Heart right ventricle (tissue), 16 donors: ENCODE data around the gene GBP5. TPM values are rescaled to one million over a fixed set of nuclear protein-coding genes. Genes with fewer than 3 reads are reported as not detected.

ENCODE experiments used
- ATAC-seq, 8 donors: fragments of 200-7000 bp; cut with Tn5 transposase; one replicate each; pipeline ENCODE4 v1.9.1; 2020; ENCODE audit warnings: mild to moderate bottlenecking in 8 of 8, moderate library complexity in 8 of 8, moderate number of reproducible peaks in 1 of 8
- DNase-seq, 2 donors: peaks; one replicate each; pipeline ENCODE4 v3.0.0-alpha.2; 2020
- H3K27ac ChIP-seq, 10 donors: fragments of 200-600 bp; sonication (generic) in 2 of 10; one replicate each; pipeline versions ENCODE4 v1.5.0 to v1.8.0; 2020 to 2022; ENCODE audit warnings: mild to moderate bottlenecking in 3 of 10
- H3K27me3 ChIP-seq, 7 donors: fragments of 200-600 bp; one replicate each; pipeline ENCODE4 v1.8.0; 2021 to 2022; ENCODE audit warnings: mild to moderate bottlenecking in 2 of 7
- H3K36me3 ChIP-seq, 9 donors: fragments of 200-600 bp; sonication (generic) in 1 of 9; one replicate each; pipeline versions ENCODE4 v1.5.0 to v1.8.0; 2020 to 2022; ENCODE audit warnings: mild to moderate bottlenecking in 2 of 9
- H3K4me1 ChIP-seq, 9 donors: fragments of 200-600 bp; sonication (generic) in 1 of 9; one replicate each; pipeline versions ENCODE4 v1.5.0 to v1.8.0; 2020 to 2022; ENCODE audit warnings: mild to moderate bottlenecking in 4 of 9
- H3K4me3 ChIP-seq, 10 donors: fragments of 200-600 bp; sonication (generic) in 2 of 10; one replicate each; pipeline versions ENCODE4 v1.5.0 to v1.8.0; 2020 to 2022; ENCODE audit warnings: mild to moderate bottlenecking in 7 of 10, moderate library complexity in 2 of 10
- H3K9me3 ChIP-seq, 11 donors: fragments of 200-600 bp in 10 of 11; sonication (generic) in 2 of 11; one replicate each; pipeline versions ENCODE4 v1.5.0 to v1.8.0; 2013 to 2022; ENCODE audit warnings: mild to moderate bottlenecking in 2 of 11, control low read depth in 1 of 11, moderate library complexity in 1 of 11
- CTCF ChIP-seq, 9 donors: fragments of 200-600 bp; sonication (generic) in 2 of 9; IDR thresholded peaks; one replicate each; pipeline versions ENCODE4 v1.5.0 to v1.8.0; 2021 to 2022; ENCODE audit warnings: antibody characterized with exemption in 9 of 9, mild to moderate bottlenecking in 5 of 9, moderate library complexity in 1 of 9
- WGBS, 2 donors: extraction: QIAGEN DNeasy Blood & Tissue Kit; methylation state at CpG; one replicate each; pipeline ENCODE4 v1.1.7; 2013; ENCODE audit warnings: inconsistent platforms in 1 of 2; 5-methylcytosine and 5-hydroxymethylcytosine counted together
- intact Hi-C, 10 donors: fragments of 100-400 bp; cut with DNase I; formaldehyde crosslinking; loops; one replicate each; pipeline versions ENCODE4 v1.11.1 to v1.14.2; 2022
- polyA plus RNA-seq, 2 donors: library from polyadenylated mRNA; stranded (reverse); fragments of 200-250 nt; gene quantifications; one replicate each; pipeline ENCODE4 v1.2.3, GENCODE V29; 2013
- total RNA-seq, 10 donors: library from RNA; stranded (reverse); fragmentation: NEBNext Ultra II Directional in 3 of 10; extraction: Animal tissue kit (Norgen Biotek cat#: 25700) in 3 of 10; gene quantifications; one replicate each; pipeline versions ENCODE4 v1.2.1 to v1.2.4, GENCODE V29; 2021 to 2023
- donor health status: Arrhythmogenic right ventricular cardiomyopathy.
- donor health status: ischemic (EF 13 %, LVEDD 7.1; RV severe dilation, severe dysfunction).
- donor health status: healthy with polysubstance abuse.
- donor health status: DM: no; HTN: yes; CAD: no.
- donor health status: DM: no; HTN: no; CAD: no.
- donor health status: ischemic (EF 25% LVEDD 6.9; RV normal size, moderate dysfunction).
- donor health status: ischemic (EF 25% LVEDD 5.7; RV mildly dilated, moderate dysfunction).
- donor health status: healthy.
- donor health status: DM: yes; HTN: yes; CAD: no.
- donor health status: Ischemic cardiomyopathy.
- donor health status: ischemic (EF 35%, LVEDD 5.7; RV mildly dilated, moderate dysfunction).
- donor health status: nonischemic (EF 11% LVEDD 7.7; RV severe dilation, severe dysfunction).
- donor health status: DM: yes; HTN: yes; CAD: no.
- donor health status: PGD.
- donor health status: ischemic (EF 29% LVEDD 5.4; RV normal size, mild dysfunction).
- donor health status: nonischemic (EF 23%, LVEDD 6.1; RV moderate dilation, normal function).

The GBP5 gene
- total and polyA plus RNA-seq, 12 donors = 0.39 to 62.0 (median 0.81) TPM

- WGBS, 2 donors = 53 to 60% methylated on average over 2 of the region's 2 CpGs
- Histone ChIP-seq H3K4me1 (peaks cover 0 to 71% (median 0%) of the 10 kb centered on the region in 9 donors), H3K27me3 (no peaks in the 10 kb centered on the region), H3K27ac (peak overlapping the region in 2 of 10 donors; percentile 9 to 83), H3K4me3 (peak overlapping the region in 1 of 10 donors; percentile 9), H3K36me3 (peaks cover 0 to under 1% (median 0%) of the 10 kb centered on the region in 9 donors), H3K9me3 (peaks cover 0 to 6% (median 0%) of the 10 kb centered on the region in 11 donors)
- intact Hi-C loops = no loop called here
- DNase-seq = no peak
- no peak for TF ChIP-seq CTCF (IDR thresholded peaks at IDR 0.05)
- peak in 2 of 8 donors; percentile 21 to 56 for ATAC-seq
Measured at GRCh38 chr1:89274411-89274857, 1.8 kb upstream of the GBP5 start.

GRCh38 chr1:89273324-89273778 is 691 bp upstream of the GBP5 start:
- Histone ChIP-seq H3K27ac (peak overlapping the region in 1 of 10 donors; percentile 83), H3K4me1 (peaks cover 0 to 73% (median 0%) of the 10 kb centered on the region in 9 donors), H3K9me3 (peaks cover 0 to 6% (median 0%) of the 10 kb centered on the region in 11 donors), H3K27me3 (no peaks in the 10 kb centered on the region), H3K4me3 (peak overlapping the region in 1 of 10 donors; percentile 55), H3K36me3 (peaks cover 0 to 11% (median 0%) of the 10 kb centered on the region in 9 donors)
- intact Hi-C loops = no loop called here
- no peak for TF ChIP-seq CTCF (IDR thresholded peaks at IDR 0.05)
- peak in 1 of 2 donors; percentile 10 for DNase-seq
- ATAC-seq = peak in 2 of 8 donors; percentile 19 to 53
- 89 to 96% methylated on average over 13 of the region's 13 CpGs for WGBS, 2 donors

- intact Hi-C loops = no loop called here
- Histone ChIP-seq H3K27ac (peak overlapping the region in 1 of 10 donors; percentile 83), H3K4me3 (peak overlapping the region in 4 of 10 donors; percentile 16 to 55 (median 30)), H3K9me3 (peaks cover 0 to 6% (median 0%) of the 10 kb centered on the region in 11 donors), H3K27me3 (no peaks in the 10 kb centered on the region), H3K36me3 (peaks cover 0 to 30% (median 0%) of the 10 kb centered on the region in 9 donors), H3K4me1 (peaks cover 0 to 72% (median 0%) of the 10 kb centered on the region in 9 donors)
- no peak for DNase-seq
- WGBS, 2 donors = 68 to 77% methylated on average over 3 of the region's 3 CpGs
- TF ChIP-seq CTCF (IDR thresholded peaks at IDR 0.05) = no peak
- peak in 1 of 8 donors; percentile 52 for ATAC-seq
Measured at GRCh38 chr1:89271341-89272015, 1.2 kb downstream of the GBP5 start.

GRCh38 chr1:89270423-89270822 is 2.2 kb downstream of the GBP5 start:
- Histone ChIP-seq H3K9me3 (peaks cover 0 to 6% (median 0%) of the 10 kb centered on the region in 11 donors), H3K27ac (peak overlapping the region in 1 of 10 donors; percentile 83), H3K4me3 (peak overlapping the region in 1 of 10 donors; percentile 55), H3K36me3 (peaks cover 0 to 41% (median 0%) of the 10 kb centered on the region in 9 donors), H3K27me3 (no peaks in the 10 kb centered on the region), H3K4me1 (peaks cover 0 to 62% (median 0%) of the 10 kb centered on the region in 9 donors)
- ATAC-seq (no peak), DNase-seq (no peak)
- intact Hi-C loops = no loop called here
- TF ChIP-seq CTCF (IDR thresholded peaks at IDR 0.05) = no peak
- WGBS, 2 donors = 95% methylated on average over 1 of the region's 1 CpG
